HEK293T (cell line): Measurements from ENCODE around the gene ARHGAP33.

Experiments
- BHLHE40 ChIP-seq: fragments of 450-650 bp; IDR thresholded peaks from 2 replicates; pipeline ENCODE4 v1.6.1; 2016; ENCODE audit warnings: mild to moderate bottlenecking, moderate library complexity, borderline replicate concordance
- ELF4 ChIP-seq: fragments of 450-650 bp; IDR thresholded peaks from 2 replicates; pipeline ENCODE4 v1.6.1; 2017; ENCODE audit warnings: antibody characterized with exemption
- FOXA1 ChIP-seq: fragments of 450-650 bp; IDR thresholded peaks from 2 replicates; pipeline ENCODE4 v1.6.1; 2016; ENCODE audit warnings: mild to moderate bottlenecking
- FOXK2 ChIP-seq: fragments of 450-650 bp; IDR thresholded peaks from 2 replicates; pipeline ENCODE4 v1.6.1; 2016; ENCODE audit warnings: mild to moderate bottlenecking
- L3MBTL2 ChIP-seq: fragments of 450-650 bp; conservative IDR thresholded peaks from 2 replicates; pipeline ENCODE4 v1.6.1; 2016; ENCODE audit warnings: mild to moderate bottlenecking
- SP1 ChIP-seq: fragments of 450-650 bp; IDR thresholded peaks from 2 replicates; pipeline ENCODE4 v1.6.1; 2017
- SUZ12 ChIP-seq: fragments of 450-650 bp; IDR thresholded peaks from 2 replicates; pipeline ENCODE4 v1.6.1; 2016; ENCODE audit warnings: mild to moderate bottlenecking
- TARDBP ChIP-seq: fragments of 450-650 bp; IDR thresholded peaks from 2 replicates; pipeline ENCODE4 v1.6.1; 2016

- TF ChIP-seq ELF4 (no peak), BHLHE40 (no peak), SP1 (no peak), FOXA1 (no peak), FOXK2 (no peak), L3MBTL2 (no peak), SUZ12 (no peak), TARDBP (no peak)
These were observed 47.2 kb downstream of the ARHGAP33 start for GRCh38 chr19:35822579-35822978.
